ENCODE data around the gene GRK2.

DNA sequence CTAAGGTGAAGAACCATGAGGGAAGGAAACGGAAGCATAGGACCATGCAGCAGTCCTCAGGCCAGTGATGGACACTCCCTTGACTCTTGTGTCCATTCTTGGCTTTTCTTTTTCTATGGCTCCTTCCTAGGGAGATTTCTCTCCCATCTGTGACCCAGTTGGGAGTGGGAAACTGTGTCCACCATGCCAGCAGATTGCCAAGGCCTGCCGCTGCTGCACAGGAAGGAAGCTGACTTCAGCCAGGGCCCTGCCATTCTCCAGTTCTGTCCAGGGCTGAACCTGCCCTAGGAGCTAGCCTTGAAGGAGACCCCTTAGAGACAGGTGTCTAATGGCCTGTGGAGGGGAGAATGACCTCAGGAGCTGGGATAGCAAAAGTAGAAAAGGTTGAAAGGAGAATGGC lies 54.4 kb downstream of the GRK2 start:
- no peak for TF ChIP-seq POLR2A (IDR thresholded peaks at IDR 0.05)
- TF ChIP-seq, protein P1, sequence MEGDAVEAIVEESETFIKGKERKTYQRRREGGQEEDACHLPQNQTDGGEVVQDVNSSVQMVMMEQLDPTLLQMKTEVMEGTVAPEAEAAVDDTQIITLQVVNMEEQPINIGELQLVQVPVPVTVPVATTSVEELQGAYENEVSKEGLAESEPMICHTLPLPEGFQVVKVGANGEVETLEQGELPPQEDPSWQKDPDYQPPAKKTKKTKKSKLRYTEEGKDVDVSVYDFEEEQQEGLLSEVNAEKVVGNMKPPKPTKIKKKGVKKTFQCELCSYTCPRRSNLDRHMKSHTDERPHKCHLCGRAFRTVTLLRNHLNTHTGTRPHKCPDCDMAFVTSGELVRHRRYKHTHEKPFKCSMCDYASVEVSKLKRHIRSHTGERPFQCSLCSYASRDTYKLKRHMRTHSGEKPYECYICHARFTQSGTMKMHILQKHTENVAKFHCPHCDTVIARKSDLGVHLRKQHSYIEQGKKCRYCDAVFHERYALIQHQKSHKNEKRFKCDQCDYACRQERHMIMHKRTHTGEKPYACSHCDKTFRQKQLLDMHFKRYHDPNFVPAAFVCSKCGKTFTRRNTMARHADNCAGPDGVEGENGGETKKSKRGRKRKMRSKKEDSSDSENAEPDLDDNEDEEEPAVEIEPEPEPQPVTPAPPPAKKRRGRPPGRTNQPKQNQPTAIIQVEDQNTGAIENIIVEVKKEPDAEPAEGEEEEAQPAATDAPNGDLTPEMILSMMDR (IDR thresholded peaks at IDR 0.05): no peak
